Upper lobe of right lung (tissue), 1 donor: ENCODE data around the gene COPG1. TPM values are rescaled to one million over a fixed set of nuclear protein-coding genes. Genes with fewer than 3 reads are reported as not detected.

Experiments used
- microRNA-seq: library from miRNA; unstranded; fragments of <30 nt; microRNA quantifications from one replicate; pipeline ENCODE4 v1.2.0, GENCODE V29; 2020; ENCODE audit warnings: borderline microRNAs expressed
- total RNA-seq: library from RNA; stranded (reverse); fragmentation: NEBNext Ultra II Directional; extraction: Animal tissue kit (Norgen Biotek cat#: 25700); gene quantifications from one replicate; pipeline ENCODE4 v1.2.1, GENCODE V29; 2021
- donor health status: DM: no; HTN: yes; CAD: no; lungs with severe emphysema.

The COPG1 gene
- total RNA-seq, 1 donor from 2014 or later, result 149 TPM

Small RNAs within 50 kb of the gene (microRNA-seq; reads per million reads assigned to microRNA genes)
- 0.50 reads per million for gene MIR6826

Other genes with a start within 250 kb of the COPG1 start
- 17.2 TPM for gene EFCC1, start 248.3 kb upstream of the COPG1 start, total RNA-seq
- gene GP9, start 188.8 kb upstream of the COPG1 start, total RNA-seq, result 1.2 TPM
- 38.9 TPM for gene RAB43, start 127.8 kb upstream of the COPG1 start, total RNA-seq
- 30.3 TPM for gene ISY1, start 88.5 kb upstream of the COPG1 start, total RNA-seq
- 314 TPM for gene CNBP, start 65.7 kb upstream of the COPG1 start, total RNA-seq
- 34.8 TPM for gene HMCES, start 29.3 kb downstream of the COPG1 start, total RNA-seq
- gene EFCAB12, start 179.0 kb downstream of the COPG1 start, total RNA-seq, result 0.55 TPM
- gene MBD4, start 190.3 kb downstream of the COPG1 start, total RNA-seq, result 36.4 TPM
- gene IFT122, start 190.6 kb downstream of the COPG1 start, total RNA-seq, result 26.5 TPM